Kidney (tissue), 14 donors: Measurements from ENCODE around the gene MAP3K3. TPM values are rescaled to one million over a fixed set of nuclear protein-coding genes. Genes with fewer than 3 reads are reported as not detected.
A peak's percentile ranks its signal among the peaks of the same experiment; 100 is the strongest.

Experiments used
- DNase-seq, 5 donors: peaks; one replicate each; pipeline ENCODE4 v3.0.0-alpha.2; 2013 to 2020
- FAIRE-seq: peaks from 2 replicates; lab custom pipeline; 2012; peaks lifted over from hg19 to GRCh38; lab: Jason Lieb, UNC
- H3K27ac ChIP-seq, 2 donors: one replicate each; pipeline ENCODE4 v1.7.0; 2013; ENCODE audit warnings: low read depth in 2 of 2, low read length in 2 of 2, inconsistent platforms in 1 of 2
- H3K27me3 ChIP-seq: one replicate; pipeline ENCODE4 v1.7.1; 2013; ENCODE audit warnings: low read length, inconsistent platforms; ENCODE audit not compliant: control insufficient read depth, insufficient read depth
- H3K36me3 ChIP-seq, 3 donors: one replicate each; pipeline versions ENCODE4 v1.7.0 to v1.7.1; 2013; ENCODE audit warnings: low read length in 3 of 3, control low read depth in 1 of 3, inconsistent platforms in 1 of 3; ENCODE audit not compliant: insufficient read depth in 3 of 3, control insufficient read depth in 2 of 3
- H3K4me1 ChIP-seq, 3 donors: one replicate each; pipeline versions ENCODE4 v1.7.0 to v1.7.1; 2013; ENCODE audit warnings: low read length in 3 of 3, inconsistent platforms in 1 of 3, low read depth in 1 of 3; ENCODE audit not compliant: control insufficient read depth in 2 of 3, insufficient read depth in 2 of 3
- H3K4me3 ChIP-seq, 3 donors: one replicate each; pipeline versions ENCODE4 v1.7.0 to v1.8.1; 2013; ENCODE audit warnings: low read length in 3 of 3, control low read depth in 1 of 3, inconsistent platforms in 1 of 3
- H3K9ac ChIP-seq, 3 donors: one replicate each; pipeline versions ENCODE4 v1.7.0 to v1.7.1; 2013; ENCODE audit warnings: low read length in 3 of 3, control low read depth in 1 of 3, inconsistent platforms in 1 of 3
- H3K9me3 ChIP-seq, 3 donors: one replicate each; pipeline versions ENCODE4 v1.7.0 to v1.7.1; 2013; ENCODE audit warnings: low read length in 3 of 3, control low read depth in 1 of 3, inconsistent platforms in 1 of 3; ENCODE audit not compliant: control insufficient read depth in 2 of 3, insufficient read depth in 1 of 3
- intact Hi-C: fragments of 100-400 bp; cut with DNase I; formaldehyde crosslinking; loops from one replicate; pipeline ENCODE4 v1.11.1; 2022
- polyA plus RNA-seq: library from polyadenylated mRNA; stranded (reverse); fragments of 350-450 nt; fragmentation: Illumina TruSeq; extraction: RNeasy Lipid Tissue Mini Kit (QIAGEN cat#74804); gene quantifications from one replicate; pipeline ENCODE4 v1.2.3, GENCODE V29; 2014; ENCODE audit warnings: low read depth, low replicate concordance; ENCODE audit not compliant: insufficient read depth
- total RNA-seq: library from RNA; stranded (reverse); fragmentation: NEBNext Ultra II Directional; extraction: Animal tissue kit (Norgen Biotek cat#: 25700); gene quantifications from one replicate; pipeline ENCODE4 v1.2.1, GENCODE V29; 2021
- TF ChIP-seq, protein P1 (sequence below): IDR thresholded peaks from 3 replicates; pipeline ENCODE4 v1.5.1; 2012; ENCODE audit warnings: mild to moderate bottlenecking, moderate library complexity, borderline replicate concordance; ENCODE audit not compliant: insufficient read depth; ENCODE audit errors: extremely low read depth
- donor health status: control.
- donor health status: control.
- donor health status: control.
- donor health status: control.
- donor health status: control.
- donor health status: DM: yes; HTN: yes; CAD: no.
- donor health status: Normal renal cell carcinoma (clear cell type).

The MAP3K3 gene
- total and polyA plus RNA-seq, 2 donors from 2014 or later: 17.4 to 50.5 TPM

DNA sequence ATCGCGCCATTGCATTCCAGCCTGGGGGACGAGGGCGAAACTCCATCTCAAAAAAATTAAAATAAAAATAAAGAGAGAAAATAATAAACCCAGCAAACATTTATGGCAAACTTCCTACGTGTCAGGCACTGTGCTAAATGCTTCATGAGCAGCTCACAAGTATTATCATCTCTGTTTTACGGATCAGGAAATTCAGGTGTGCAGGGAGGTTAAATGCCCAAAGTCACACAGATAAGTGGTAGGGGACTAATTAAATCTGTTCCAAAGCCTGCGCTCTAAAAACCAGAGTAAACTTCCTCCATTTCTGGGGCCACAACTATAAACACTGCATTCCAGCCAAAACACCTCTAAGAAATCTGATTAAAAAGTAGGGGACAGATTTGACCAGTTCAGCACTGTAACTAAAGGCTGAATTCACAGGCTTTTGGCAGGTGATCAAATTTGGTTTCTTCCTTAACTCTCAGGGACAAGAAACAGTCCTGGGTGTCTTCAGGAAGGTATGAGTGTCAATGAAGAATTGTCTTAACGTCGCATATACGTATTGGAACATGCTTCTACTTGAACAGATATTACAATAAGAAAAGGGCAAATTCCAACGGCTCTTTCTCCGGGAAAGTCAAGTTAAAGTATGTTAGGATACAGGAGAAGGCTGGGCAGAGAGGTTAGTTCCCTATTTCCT is 118.4 kb downstream of the MAP3K3 start:
- DNase-seq (peak in 2 of 5 donors; percentile 30), FAIRE-seq (no peak)
- TF ChIP-seq, protein P1, sequence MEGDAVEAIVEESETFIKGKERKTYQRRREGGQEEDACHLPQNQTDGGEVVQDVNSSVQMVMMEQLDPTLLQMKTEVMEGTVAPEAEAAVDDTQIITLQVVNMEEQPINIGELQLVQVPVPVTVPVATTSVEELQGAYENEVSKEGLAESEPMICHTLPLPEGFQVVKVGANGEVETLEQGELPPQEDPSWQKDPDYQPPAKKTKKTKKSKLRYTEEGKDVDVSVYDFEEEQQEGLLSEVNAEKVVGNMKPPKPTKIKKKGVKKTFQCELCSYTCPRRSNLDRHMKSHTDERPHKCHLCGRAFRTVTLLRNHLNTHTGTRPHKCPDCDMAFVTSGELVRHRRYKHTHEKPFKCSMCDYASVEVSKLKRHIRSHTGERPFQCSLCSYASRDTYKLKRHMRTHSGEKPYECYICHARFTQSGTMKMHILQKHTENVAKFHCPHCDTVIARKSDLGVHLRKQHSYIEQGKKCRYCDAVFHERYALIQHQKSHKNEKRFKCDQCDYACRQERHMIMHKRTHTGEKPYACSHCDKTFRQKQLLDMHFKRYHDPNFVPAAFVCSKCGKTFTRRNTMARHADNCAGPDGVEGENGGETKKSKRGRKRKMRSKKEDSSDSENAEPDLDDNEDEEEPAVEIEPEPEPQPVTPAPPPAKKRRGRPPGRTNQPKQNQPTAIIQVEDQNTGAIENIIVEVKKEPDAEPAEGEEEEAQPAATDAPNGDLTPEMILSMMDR: no peak
- Histone ChIP-seq H3K27me3 (no peaks in the 10 kb centered on the region), H3K36me3 (peaks cover 0 to 2% (median 2%) of the 10 kb centered on the region in 3 donors), H3K27ac (peak overlapping the region; percentile 61 to 94), H3K4me1 (peaks cover 0 to 4% (median 0%) of the 10 kb centered on the region in 3 donors), H3K9ac (peak overlapping the region; percentile 62 to 87 (median 63)), H3K9me3 (no peaks in the 10 kb centered on the region), H3K4me3 (peak overlapping the region; percentile 57 to 78 (median 61))
- intact Hi-C loops: no loop called here

DNA sequence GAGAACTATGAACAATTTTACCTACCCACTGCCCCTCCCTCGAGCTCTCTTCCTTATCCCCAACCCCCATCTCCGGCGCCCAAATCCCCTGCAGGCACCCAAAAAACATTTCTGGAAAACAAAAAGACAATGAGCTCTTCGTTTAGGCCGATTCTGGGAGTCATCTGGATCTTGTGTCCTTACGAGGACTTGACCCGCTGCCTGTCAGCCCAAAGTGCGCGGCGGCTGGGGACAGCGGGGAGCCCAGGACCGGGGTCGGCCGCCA is 118.9 kb downstream of the MAP3K3 start:
- Histone ChIP-seq H3K4me3 (peak overlapping the region; percentile 57 to 78 (median 61)), H3K4me1 (peaks cover 0 to 4% (median 0%) of the 10 kb centered on the region in 3 donors), H3K27me3 (no peaks in the 10 kb centered on the region), H3K36me3 (peaks cover 0 to 6% (median 5%) of the 10 kb centered on the region in 3 donors), H3K9me3 (no peaks in the 10 kb centered on the region), H3K27ac (peak overlapping the region; percentile 93 to 94), H3K9ac (peak overlapping the region; percentile 62 to 87 (median 63))
- FAIRE-seq: no peak
- intact Hi-C loops: no loop called here
- DNase-seq: no peak
- TF ChIP-seq, protein P1: no peak

DNA sequence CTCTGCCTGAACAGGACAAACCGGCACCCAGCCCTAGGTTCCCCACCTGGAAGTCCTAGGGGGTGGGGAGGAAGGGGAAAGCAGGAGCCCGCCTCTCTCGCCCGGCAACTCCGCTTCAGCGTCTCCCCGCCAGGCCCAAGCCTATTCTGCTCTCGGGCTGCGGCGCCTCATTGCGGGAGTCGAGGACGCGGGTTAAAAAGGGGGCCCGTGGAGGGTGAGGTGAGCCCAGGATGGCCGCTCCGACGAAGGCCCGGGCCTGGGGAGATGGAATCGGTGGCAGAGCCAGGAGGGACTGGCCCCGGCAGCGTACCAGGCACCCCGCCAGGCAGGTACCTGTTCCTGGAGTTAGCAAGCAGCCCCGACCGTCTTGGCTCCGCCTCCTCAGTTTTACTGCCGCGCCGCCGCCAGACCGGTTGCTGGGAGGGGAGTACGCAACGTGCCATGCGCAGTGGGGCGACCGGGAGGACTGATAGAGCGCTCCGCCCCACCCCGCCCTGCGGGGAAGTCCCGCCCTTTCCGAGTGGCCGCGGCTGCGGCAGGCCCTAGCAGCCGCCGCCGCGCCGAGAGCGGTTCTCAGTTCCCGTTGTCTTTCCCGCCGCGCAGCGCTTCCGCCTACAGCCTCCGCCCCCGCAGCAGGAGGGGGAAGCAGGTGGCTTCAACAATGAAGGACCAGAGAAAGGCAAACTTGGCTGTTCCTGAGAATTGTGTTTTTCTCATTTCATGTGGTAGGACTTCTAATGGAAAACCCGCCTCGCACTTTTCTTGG is 119.4 kb downstream of the MAP3K3 start, which contains the start of gene STRADA:
Gene STRADA, minus strand, starts transcription at position 392 of the 766 bp plus-strand sequence. CDS start 13,430 bp downstream, outside the sequence.
- peak within 1 kb of the TSS; percentile 93 to 94 for H3K27ac ChIP-seq
- H3K27me3 ChIP-seq: no peaks in the 10 kb centered on the region
- H3K9me3 ChIP-seq: no peaks in the 10 kb centered on the region
- peak within 1 kb of the TSS; percentile 61 to 87 (median 80) for H3K4me3 ChIP-seq
- FAIRE-seq (no peak), DNase-seq (peak; percentile 99 to 100 (median 99))
- peaks cover 0 to 4% (median 0%) of the 10 kb centered on the region in 3 donors for H3K4me1 ChIP-seq
- H3K36me3 ChIP-seq: peaks cover 0 to 10% (median 5%) of the 10 kb centered on the region in 3 donors
- H3K9ac ChIP-seq: peak within 1 kb of the TSS; percentile 63 to 87 (median 71)
- intact Hi-C loops: no loop called here
- TF ChIP-seq, protein P1: no peak

Other genes with a start within 250 kb of the MAP3K3 start
- gene CYB561, start 176.1 kb upstream of the MAP3K3 start, total RNA-seq: 51.1 TPM
- 38.4 TPM for gene CYB561, start 176.1 kb upstream of the MAP3K3 start, polyA plus RNA-seq
- gene ACE, start 145.4 kb upstream of the MAP3K3 start, total RNA-seq: 4.3 TPM
- 12.9 TPM for gene ACE, start 145.4 kb upstream of the MAP3K3 start, polyA plus RNA-seq
- gene KCNH6, start 99.1 kb upstream of the MAP3K3 start, total RNA-seq: 0.57 TPM
- gene KCNH6, start 99.1 kb upstream of the MAP3K3 start, polyA plus RNA-seq: 4.8 TPM
- 81.0 TPM for gene DCAF7, start 71.9 kb upstream of the MAP3K3 start, total RNA-seq
- 19.9 TPM for gene DCAF7, start 71.9 kb upstream of the MAP3K3 start, polyA plus RNA-seq
- gene TACO1, start 21.5 kb upstream of the MAP3K3 start, total RNA-seq: 18.4 TPM
- gene TACO1, start 21.5 kb upstream of the MAP3K3 start, polyA plus RNA-seq: 80.1 TPM
- gene LIMD2, start 77.7 kb downstream of the MAP3K3 start, total RNA-seq: 32.3 TPM
- gene LIMD2, start 77.7 kb downstream of the MAP3K3 start, polyA plus RNA-seq: 11.5 TPM
- 38.9 TPM for gene STRADA, start 119.4 kb downstream of the MAP3K3 start, total RNA-seq
- 25.7 TPM for gene STRADA, start 119.4 kb downstream of the MAP3K3 start, polyA plus RNA-seq
- 83.1 TPM for gene CCDC47, start 151.2 kb downstream of the MAP3K3 start, total RNA-seq
- gene CCDC47, start 151.2 kb downstream of the MAP3K3 start, polyA plus RNA-seq: 50.9 TPM
- gene DDX42, start 151.8 kb downstream of the MAP3K3 start, total RNA-seq: 104 TPM
- gene DDX42, start 151.8 kb downstream of the MAP3K3 start, polyA plus RNA-seq: 38.6 TPM
- gene PSMC5, start 205.0 kb downstream of the MAP3K3 start, total RNA-seq: 145 TPM
- gene PSMC5, start 205.0 kb downstream of the MAP3K3 start, polyA plus RNA-seq: 247 TPM
- 38.7 TPM for gene FTSJ3, start 205.2 kb downstream of the MAP3K3 start, total RNA-seq
- gene FTSJ3, start 205.2 kb downstream of the MAP3K3 start, polyA plus RNA-seq: 23.7 TPM
- 65.1 TPM for gene SMARCD2, start 220.3 kb downstream of the MAP3K3 start, total RNA-seq
- gene SMARCD2, start 220.3 kb downstream of the MAP3K3 start, polyA plus RNA-seq: 39.9 TPM